ENCODE results near the gene DNAH6.

The DNAH6 gene

DNA sequence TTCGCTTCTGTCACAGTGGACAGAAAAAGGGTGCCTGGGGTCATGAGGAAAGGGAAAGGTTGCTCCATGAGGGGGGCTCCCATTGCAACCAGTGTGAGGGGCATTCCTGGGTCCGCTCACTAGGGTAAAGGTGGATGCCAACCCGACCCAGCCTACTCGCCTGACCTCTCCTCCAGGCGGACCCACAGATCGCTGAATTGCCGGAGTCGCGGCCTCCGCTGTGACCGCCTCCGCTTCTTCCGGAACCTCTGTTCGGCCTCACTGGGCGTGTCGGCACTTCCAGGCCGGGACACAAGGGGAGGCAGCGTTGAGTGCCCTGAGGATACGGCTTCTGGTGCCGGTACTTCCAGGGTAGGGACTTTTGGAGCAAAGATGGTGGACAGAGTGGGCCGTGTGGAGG lies 307.5 kb downstream of the DNAH6 start:
- no peaks in the 10 kb centered on the region for H3K9me3 ChIP-seq (ENCODE audit: low read length)
- H3K36me3 ChIP-seq (ENCODE audit: insufficient read depth, low read length), result no peaks in the 10 kb centered on the region
- H3K9me2 ChIP-seq (ENCODE audit: low read depth, low read length), result no peaks in the 10 kb centered on the region
- H3K79me2 ChIP-seq (ENCODE audit: insufficient read depth, low read length), result no peaks in the 10 kb centered on the region
- no peak overlapping the region for H3K9ac ChIP-seq (ENCODE audit: low read length)
- H3K4me1 ChIP-seq (ENCODE audit: insufficient read depth, low read length, severe bottlenecking), result no peaks in the 10 kb centered on the region
- no peak overlapping the region for H2AFZ ChIP-seq (ENCODE audit: low read length)
- no peak for TF ChIP-seq EZH2 (IDR thresholded peaks at IDR 0.05; ENCODE audit: borderline replicate concordance, low read length)
- H3K27ac ChIP-seq (ENCODE audit: low read depth, low read length, poor library complexity, severe bottlenecking), result no peak overlapping the region
- H3F3A ChIP-seq (ENCODE audit: insufficient read depth, low read length), result no peaks in the 10 kb centered on the region
- H4K20me1 ChIP-seq (ENCODE audit: insufficient read depth, low read length), result no peaks in the 10 kb centered on the region
- H3K27me3 ChIP-seq (ENCODE audit: insufficient read depth, low read length), result peaks cover 4% of the 10 kb centered on the region; the same call in 1 of the 2 replicates
- H3K4me2 ChIP-seq (ENCODE audit: low read length), result no peak overlapping the region
- no peak overlapping the region for H3K4me3 ChIP-seq (ENCODE audit: low read depth, low read length, poor library complexity, severe bottlenecking)

GRCh38 chr2:84827978-84828575 lies 311.8 kb downstream of the DNAH6 start:
- Histone ChIP-seq H4K20me1 (ENCODE audit: insufficient read depth, low read length) (no peaks in the 10 kb centered on the region), H3K79me2 (ENCODE audit: insufficient read depth, low read length) (no peaks in the 10 kb centered on the region), H3K4me2 (ENCODE audit: low read length) (no peak overlapping the region), H3K4me3 (ENCODE audit: low read depth, low read length, poor library complexity, severe bottlenecking) (no peak overlapping the region), H3K9ac (ENCODE audit: low read length) (no peak overlapping the region), H3K9me2 (ENCODE audit: low read depth, low read length) (no peaks in the 10 kb centered on the region), H3K36me3 (ENCODE audit: insufficient read depth, low read length) (no peaks in the 10 kb centered on the region), H2AFZ (ENCODE audit: low read length) (no peak overlapping the region), H3F3A (ENCODE audit: insufficient read depth, low read length) (no peaks in the 10 kb centered on the region), H3K9me3 (ENCODE audit: low read length) (no peaks in the 10 kb centered on the region), H3K27me3 (ENCODE audit: insufficient read depth, low read length) (peaks cover 4% of the 10 kb centered on the region; the same call in 1 of the 2 replicates), H3K4me1 (ENCODE audit: insufficient read depth, low read length, severe bottlenecking) (no peaks in the 10 kb centered on the region), H3K27ac (ENCODE audit: low read depth, low read length, poor library complexity, severe bottlenecking) (no peak overlapping the region)
- TF ChIP-seq EZH2 (IDR thresholded peaks at IDR 0.05; ENCODE audit: borderline replicate concordance, low read length) (no peak), CTCF (IDR thresholded peaks at IDR 0.05; ENCODE audit: low read length) (no peak)

DNA sequence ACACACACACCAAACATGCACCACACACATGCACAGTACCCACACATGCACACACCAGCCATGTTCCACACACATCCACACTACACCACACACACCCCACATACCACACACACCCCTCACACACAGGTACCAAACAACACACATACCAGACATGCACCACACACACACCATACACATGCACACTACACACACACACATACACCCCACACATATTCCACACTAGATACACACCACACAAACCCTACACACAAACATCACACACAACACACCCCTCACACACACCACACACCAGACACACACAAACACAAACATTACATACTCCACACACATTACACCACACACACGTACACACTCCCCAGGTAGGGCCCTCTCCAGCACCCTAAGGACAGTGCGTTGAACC lies 313.4 kb downstream of the DNAH6 start:
- Histone ChIP-seq H3K9me3 (ENCODE audit: low read length) (no peaks in the 10 kb centered on the region), H3K9ac (ENCODE audit: low read length) (no peak overlapping the region), H3K27me3 (ENCODE audit: insufficient read depth, low read length) (no peaks in the 10 kb centered on the region), H2AFZ (ENCODE audit: low read length) (no peak overlapping the region), H3K4me1 (ENCODE audit: insufficient read depth, low read length, severe bottlenecking) (no peaks in the 10 kb centered on the region), H3F3A (ENCODE audit: insufficient read depth, low read length) (no peaks in the 10 kb centered on the region), H4K20me1 (ENCODE audit: insufficient read depth, low read length) (no peaks in the 10 kb centered on the region), H3K36me3 (ENCODE audit: insufficient read depth, low read length) (no peaks in the 10 kb centered on the region), H3K4me3 (ENCODE audit: low read depth, low read length, poor library complexity, severe bottlenecking) (no peak overlapping the region), H3K27ac (ENCODE audit: low read depth, low read length, poor library complexity, severe bottlenecking) (no peak overlapping the region), H3K4me2 (ENCODE audit: low read length) (no peak overlapping the region), H3K79me2 (ENCODE audit: insufficient read depth, low read length) (no peaks in the 10 kb centered on the region), H3K9me2 (ENCODE audit: low read depth, low read length) (no peaks in the 10 kb centered on the region)
- TF ChIP-seq EZH2 (IDR thresholded peaks at IDR 0.05; ENCODE audit: borderline replicate concordance, low read length) (no peak), CTCF (IDR thresholded peaks at IDR 0.05; ENCODE audit: low read length) (no peak)

DNA sequence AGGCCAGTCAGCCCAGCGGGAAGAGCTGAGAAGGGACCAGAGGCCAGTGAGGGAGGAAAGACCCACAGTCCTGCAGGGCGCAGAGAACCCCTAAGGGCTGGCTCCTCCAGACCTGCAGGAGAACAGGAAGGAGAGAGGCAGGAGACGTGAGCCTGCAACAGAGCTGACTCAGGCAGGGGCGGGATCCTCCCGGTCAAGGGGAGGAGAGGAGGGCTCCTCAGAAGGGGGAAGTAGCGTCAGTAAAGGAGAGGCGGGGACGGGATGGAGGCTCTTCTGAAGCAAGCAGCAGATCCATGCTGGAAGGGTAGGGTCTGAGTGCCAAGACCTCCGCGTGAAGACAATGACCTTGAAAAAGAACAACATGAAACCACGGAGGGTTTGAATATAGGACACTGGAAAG lies 313.8 kb downstream of the DNAH6 start:
- no peak overlapping the region for H2AFZ ChIP-seq (ENCODE audit: low read length)
- H3K4me3 ChIP-seq (ENCODE audit: low read depth, low read length, poor library complexity, severe bottlenecking), result no peak overlapping the region
- H4K20me1 ChIP-seq (ENCODE audit: insufficient read depth, low read length), result no peaks in the 10 kb centered on the region
- H3K36me3 ChIP-seq (ENCODE audit: insufficient read depth, low read length), result no peaks in the 10 kb centered on the region
- no peak overlapping the region for H3K9ac ChIP-seq (ENCODE audit: low read length)
- no peak overlapping the region for H3K4me2 ChIP-seq (ENCODE audit: low read length)
- H3F3A ChIP-seq (ENCODE audit: insufficient read depth, low read length), result no peaks in the 10 kb centered on the region
- H3K4me1 ChIP-seq (ENCODE audit: insufficient read depth, low read length, severe bottlenecking), result no peaks in the 10 kb centered on the region
- TF ChIP-seq EZH2 (IDR thresholded peaks at IDR 0.05; ENCODE audit: borderline replicate concordance, low read length) (no peak), CTCF (IDR thresholded peaks at IDR 0.05; ENCODE audit: low read length) (no peak)
- H3K27me3 ChIP-seq (ENCODE audit: insufficient read depth, low read length), result no peaks in the 10 kb centered on the region
- H3K9me3 ChIP-seq (ENCODE audit: low read length), result no peaks in the 10 kb centered on the region
- H3K9me2 ChIP-seq (ENCODE audit: low read depth, low read length), result no peaks in the 10 kb centered on the region
- H3K27ac ChIP-seq (ENCODE audit: low read depth, low read length, poor library complexity, severe bottlenecking), result no peak overlapping the region
- H3K79me2 ChIP-seq (ENCODE audit: insufficient read depth, low read length), result no peaks in the 10 kb centered on the region
